Measurements from ENCODE around the gene UBR1.
A peak's percentile ranks its signal among the peaks of the same experiment; 100 is the strongest.

The UBR1 gene

GRCh38 chr15:43096411-43096810, 9.4 kb downstream of the UBR1 start:
- Histone ChIP-seq H3K27me3 (ENCODE audit: control insufficient read depth in 5 of 5, insufficient read depth in 4 of 5, low read length in 5 of 5) (no peaks in the 10 kb centered on the region), H3K36me3 (ENCODE audit: control insufficient read depth in 5 of 5, insufficient read depth in 5 of 5, low read length in 5 of 5) (peaks cover 6 to 14% (median 9%) of the 10 kb centered on the region in 5 donors), H3K9ac (ENCODE audit: low read length in 5 of 5) (no peak overlapping the region), H3K27ac (ENCODE audit: low read depth, low read length) (no peak overlapping the region), H3K4me1 (ENCODE audit: control insufficient read depth in 5 of 5, insufficient read depth in 5 of 5, low read length in 5 of 5) (peaks cover 0 to 27% (median 20%) of the 10 kb centered on the region in 5 donors), H3K4me3 (ENCODE audit: low read depth in 1 of 5, low read length in 5 of 5) (no peak overlapping the region), H3K9me3 (ENCODE audit: control insufficient read depth in 5 of 5, low read length in 5 of 5) (no peaks in the 10 kb centered on the region)

GRCh38 chr15:43095708-43096347, 10.0 kb downstream of the UBR1 start:
- no peak overlapping the region for H3K9ac ChIP-seq (ENCODE audit: low read length in 5 of 5)
- peaks cover 2 to 8% (median 5%) of the 10 kb centered on the region in 5 donors for H3K36me3 ChIP-seq (ENCODE audit: control insufficient read depth in 5 of 5, insufficient read depth in 5 of 5, low read length in 5 of 5)
- H3K4me3 ChIP-seq (ENCODE audit: low read depth in 1 of 5, low read length in 5 of 5): no peak overlapping the region
- H3K27ac ChIP-seq (ENCODE audit: low read depth, low read length): no peak overlapping the region
- peaks cover 0 to 27% (median 20%) of the 10 kb centered on the region in 5 donors for H3K4me1 ChIP-seq (ENCODE audit: control insufficient read depth in 5 of 5, insufficient read depth in 5 of 5, low read length in 5 of 5)
- no peaks in the 10 kb centered on the region for H3K9me3 ChIP-seq (ENCODE audit: control insufficient read depth in 5 of 5, low read length in 5 of 5)
- no peaks in the 10 kb centered on the region for H3K27me3 ChIP-seq (ENCODE audit: control insufficient read depth in 5 of 5, insufficient read depth in 4 of 5, low read length in 5 of 5)

- Histone ChIP-seq H3K4me1 (ENCODE audit: control insufficient read depth in 5 of 5, insufficient read depth in 5 of 5, low read length in 5 of 5) (peaks cover 0 to 27% (median 20%) of the 10 kb centered on the region in 5 donors), H3K4me3 (ENCODE audit: low read depth in 1 of 5, low read length in 5 of 5) (no peak overlapping the region), H3K27me3 (ENCODE audit: control insufficient read depth in 5 of 5, insufficient read depth in 4 of 5, low read length in 5 of 5) (no peaks in the 10 kb centered on the region), H3K27ac (ENCODE audit: low read depth, low read length) (no peak overlapping the region), H3K36me3 (ENCODE audit: control insufficient read depth in 5 of 5, insufficient read depth in 5 of 5, low read length in 5 of 5) (peaks cover 0 to 4% (median 2%) of the 10 kb centered on the region in 5 donors), H3K9me3 (ENCODE audit: control insufficient read depth in 5 of 5, low read length in 5 of 5) (no peaks in the 10 kb centered on the region), H3K9ac (ENCODE audit: low read length in 5 of 5) (no peak overlapping the region)
These were observed 10.6 kb downstream of the UBR1 start for GRCh38 chr15:43095243-43095642.

GRCh38 chr15:43094416-43095030, 11.3 kb downstream of the UBR1 start:
- peak overlapping the region in 1 of 5 donors; percentile 20 for H3K9ac ChIP-seq (ENCODE audit: low read length in 5 of 5)
- H3K36me3 ChIP-seq (ENCODE audit: control insufficient read depth in 5 of 5, insufficient read depth in 5 of 5, low read length in 5 of 5): no peaks in the 10 kb centered on the region
- H3K4me1 ChIP-seq (ENCODE audit: control insufficient read depth in 5 of 5, insufficient read depth in 5 of 5, low read length in 5 of 5): peaks cover 0 to 27% (median 20%) of the 10 kb centered on the region in 5 donors
- no peak overlapping the region for H3K27ac ChIP-seq (ENCODE audit: low read depth, low read length)
- H3K4me3 ChIP-seq (ENCODE audit: low read depth in 1 of 5, low read length in 5 of 5): no peak overlapping the region
- H3K27me3 ChIP-seq (ENCODE audit: control insufficient read depth in 5 of 5, insufficient read depth in 4 of 5, low read length in 5 of 5): no peaks in the 10 kb centered on the region
- H3K9me3 ChIP-seq (ENCODE audit: control insufficient read depth in 5 of 5, low read length in 5 of 5): no peaks in the 10 kb centered on the region

GRCh38 chr15:43093026-43093425, 12.8 kb downstream of the UBR1 start:
- Histone ChIP-seq H3K9me3 (ENCODE audit: control insufficient read depth in 5 of 5, low read length in 5 of 5) (no peaks in the 10 kb centered on the region), H3K4me1 (ENCODE audit: control insufficient read depth in 5 of 5, insufficient read depth in 5 of 5, low read length in 5 of 5) (peaks cover 0 to 27% (median 20%) of the 10 kb centered on the region in 5 donors), H3K9ac (ENCODE audit: low read length in 5 of 5) (peak overlapping the region in 3 of 5 donors; percentile 39 to 68 (median 49)), H3K27me3 (ENCODE audit: control insufficient read depth in 5 of 5, insufficient read depth in 4 of 5, low read length in 5 of 5) (no peaks in the 10 kb centered on the region), H3K36me3 (ENCODE audit: control insufficient read depth in 5 of 5, insufficient read depth in 5 of 5, low read length in 5 of 5) (no peaks in the 10 kb centered on the region), H3K4me3 (ENCODE audit: low read depth in 1 of 5, low read length in 5 of 5) (no peak overlapping the region), H3K27ac (ENCODE audit: low read depth, low read length) (peak overlapping the region; percentile 81)

- Histone ChIP-seq H3K9me3 (ENCODE audit: control insufficient read depth in 5 of 5, low read length in 5 of 5) (no peaks in the 10 kb centered on the region), H3K9ac (ENCODE audit: low read length in 5 of 5) (peak overlapping the region in 1 of 5 donors; percentile 35), H3K27me3 (ENCODE audit: control insufficient read depth in 5 of 5, insufficient read depth in 4 of 5, low read length in 5 of 5) (no peaks in the 10 kb centered on the region), H3K4me1 (ENCODE audit: control insufficient read depth in 5 of 5, insufficient read depth in 5 of 5, low read length in 5 of 5) (peaks cover 0 to 27% (median 20%) of the 10 kb centered on the region in 5 donors), H3K36me3 (ENCODE audit: control insufficient read depth in 5 of 5, insufficient read depth in 5 of 5, low read length in 5 of 5) (no peaks in the 10 kb centered on the region), H3K27ac (ENCODE audit: low read depth, low read length) (peak overlapping the region; percentile 81), H3K4me3 (ENCODE audit: low read depth in 1 of 5, low read length in 5 of 5) (no peak overlapping the region)
These were observed 14.0 kb downstream of the UBR1 start for GRCh38 chr15:43091859-43092258.

- Histone ChIP-seq H3K27ac (ENCODE audit: low read depth, low read length) (no peak overlapping the region), H3K9ac (ENCODE audit: low read length in 5 of 5) (no peak overlapping the region), H3K9me3 (ENCODE audit: control insufficient read depth in 5 of 5, low read length in 5 of 5) (no peaks in the 10 kb centered on the region), H3K4me3 (ENCODE audit: low read depth in 1 of 5, low read length in 5 of 5) (no peak overlapping the region), H3K4me1 (ENCODE audit: control insufficient read depth in 5 of 5, insufficient read depth in 5 of 5, low read length in 5 of 5) (peaks cover 0 to 16% (median 10%) of the 10 kb centered on the region in 5 donors), H3K27me3 (ENCODE audit: control insufficient read depth in 5 of 5, insufficient read depth in 4 of 5, low read length in 5 of 5) (no peaks in the 10 kb centered on the region), H3K36me3 (ENCODE audit: control insufficient read depth in 5 of 5, insufficient read depth in 5 of 5, low read length in 5 of 5) (peaks cover 5 to 23% (median 9%) of the 10 kb centered on the region in 5 donors)
These were observed 19.3 kb downstream of the UBR1 start for GRCh38 chr15:43086551-43086950.

DNA sequence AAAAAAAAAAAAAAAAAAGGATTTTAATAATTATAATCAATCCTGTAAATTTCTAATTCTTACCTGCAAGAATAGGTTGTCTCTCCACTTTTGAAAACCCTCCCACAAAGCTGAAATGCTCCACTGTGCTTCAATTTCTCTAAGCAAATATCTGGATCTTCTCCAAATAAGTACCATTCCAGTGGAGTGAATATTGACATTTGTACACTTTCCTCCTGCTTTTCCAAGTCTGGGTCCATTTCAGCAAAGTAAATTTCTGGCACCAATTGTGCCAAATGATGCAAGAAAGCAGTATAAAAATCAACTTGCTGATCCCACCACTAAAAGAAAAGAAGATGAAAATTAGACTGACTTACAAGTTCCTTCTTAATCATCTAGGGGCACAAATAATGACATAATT, 19.9 kb downstream of the UBR1 start:
- H3K9ac ChIP-seq (ENCODE audit: low read length in 5 of 5): no peak overlapping the region
- no peaks in the 10 kb centered on the region for H3K27me3 ChIP-seq (ENCODE audit: control insufficient read depth in 5 of 5, insufficient read depth in 4 of 5, low read length in 5 of 5)
- no peak overlapping the region for H3K27ac ChIP-seq (ENCODE audit: low read depth, low read length)
- H3K9me3 ChIP-seq (ENCODE audit: control insufficient read depth in 5 of 5, low read length in 5 of 5): no peaks in the 10 kb centered on the region
- peaks cover 5 to 26% (median 12%) of the 10 kb centered on the region in 5 donors for H3K36me3 ChIP-seq (ENCODE audit: control insufficient read depth in 5 of 5, insufficient read depth in 5 of 5, low read length in 5 of 5)
- peaks cover 0 to 16% (median 10%) of the 10 kb centered on the region in 5 donors for H3K4me1 ChIP-seq (ENCODE audit: control insufficient read depth in 5 of 5, insufficient read depth in 5 of 5, low read length in 5 of 5)
- no peak overlapping the region for H3K4me3 ChIP-seq (ENCODE audit: low read depth in 1 of 5, low read length in 5 of 5)

- H3K27me3 ChIP-seq (ENCODE audit: control insufficient read depth in 5 of 5, insufficient read depth in 4 of 5, low read length in 5 of 5): no peaks in the 10 kb centered on the region
- H3K9ac ChIP-seq (ENCODE audit: low read length in 5 of 5): no peak overlapping the region
- peaks cover 5 to 33% (median 16%) of the 10 kb centered on the region in 5 donors for H3K36me3 ChIP-seq (ENCODE audit: control insufficient read depth in 5 of 5, insufficient read depth in 5 of 5, low read length in 5 of 5)
- H3K9me3 ChIP-seq (ENCODE audit: control insufficient read depth in 5 of 5, low read length in 5 of 5): no peaks in the 10 kb centered on the region
- H3K4me3 ChIP-seq (ENCODE audit: low read depth in 1 of 5, low read length in 5 of 5): no peak overlapping the region
- peaks cover 0 to 16% (median 10%) of the 10 kb centered on the region in 5 donors for H3K4me1 ChIP-seq (ENCODE audit: control insufficient read depth in 5 of 5, insufficient read depth in 5 of 5, low read length in 5 of 5)
- H3K27ac ChIP-seq (ENCODE audit: low read depth, low read length): no peak overlapping the region
These were observed 23.3 kb downstream of the UBR1 start for GRCh38 chr15:43082509-43082908.

DNA sequence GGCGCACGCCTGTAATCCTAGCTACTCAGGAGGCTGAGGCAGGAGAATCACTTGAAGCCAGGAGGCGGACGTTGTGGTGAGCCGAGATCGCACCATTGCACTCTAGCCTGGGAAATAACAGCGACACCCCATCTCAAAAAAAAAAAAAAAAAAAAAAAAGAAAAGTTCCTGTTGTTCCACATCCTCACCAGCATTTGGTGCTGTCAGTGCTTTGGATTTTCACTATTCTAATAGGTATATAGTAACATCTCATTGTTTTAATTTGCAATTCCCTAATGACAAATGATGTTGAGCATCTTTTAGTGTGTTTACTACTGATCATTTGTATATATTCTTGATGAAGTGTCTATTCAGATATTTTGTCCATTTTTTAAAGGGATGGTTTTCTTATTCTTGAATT, 24.6 kb downstream of the UBR1 start:
- Histone ChIP-seq H3K4me3 (ENCODE audit: low read depth in 1 of 5, low read length in 5 of 5) (no peak overlapping the region), H3K27me3 (ENCODE audit: control insufficient read depth in 5 of 5, insufficient read depth in 4 of 5, low read length in 5 of 5) (no peaks in the 10 kb centered on the region), H3K36me3 (ENCODE audit: control insufficient read depth in 5 of 5, insufficient read depth in 5 of 5, low read length in 5 of 5) (peaks cover 5 to 33% (median 16%) of the 10 kb centered on the region in 5 donors), H3K9me3 (ENCODE audit: control insufficient read depth in 5 of 5, low read length in 5 of 5) (no peaks in the 10 kb centered on the region), H3K27ac (ENCODE audit: low read depth, low read length) (no peak overlapping the region), H3K4me1 (ENCODE audit: control insufficient read depth in 5 of 5, insufficient read depth in 5 of 5, low read length in 5 of 5) (peaks cover 0 to 13% (median 7%) of the 10 kb centered on the region in 5 donors), H3K9ac (ENCODE audit: low read length in 5 of 5) (no peak overlapping the region)

Data from subcutaneous abdominal adipose tissue (tissue), 5 donors.